H1 (cell line): ENCODE measurements around the gene RMDN2. TPM values are rescaled to one million over a fixed set of nuclear protein-coding genes. Genes with fewer than 3 reads are reported as not detected.

ENCODE experiments used
- CTCF ChIA-PET: fragments of 300-600 bp; sonication (Branson Sonifier 250); formaldehyde crosslinking; loops from one replicate; lab custom pipeline; 2021; ENCODE audit not compliant: partially characterized antibody; lab: Charles Lee
- POLR2A ChIA-PET: fragments of 300-600 bp; sonication (Branson Sonifier 250); formaldehyde crosslinking; loops from one replicate; lab custom pipeline; 2021; ENCODE audit warnings: inconsistent platforms; ENCODE audit not compliant: partially characterized antibody; lab: Charles Lee
- DNase-seq, 2 experiments: peaks; one replicate each; pipeline versions ENCODE4 v3.0.0 to v3.0.0-alpha.2; 2010 to 2022; ENCODE audit warnings: low spot score in 2 of 2, low read depth in 1 of 2, mixed read lengths in 1 of 2
- FAIRE-seq: peaks from 2 replicates; lab custom pipeline; 2011; peaks lifted over from hg19 to GRCh38; lab: Jason Lieb, UNC
- H2AFZ ChIP-seq: 2 replicates; pipeline ENCODE4 v1.8.1; 2012; ENCODE audit warnings: low read length, inconsistent platforms
- H2AK5ac ChIP-seq: 2 replicates; pipeline ENCODE4 v1.6.1; 2013; ENCODE audit warnings: low read depth, low read length
- H2BK120ac ChIP-seq: replicated peaks from 2 replicates; pipeline ENCODE3; 2013; ENCODE audit warnings: low read depth, low read length, inconsistent platforms
- H2BK12ac ChIP-seq: 2 replicates; pipeline ENCODE4 v1.6.1; 2013; ENCODE audit warnings: low read depth, low read length
- H2BK15ac ChIP-seq: 2 replicates; pipeline ENCODE4 v1.6.1; 2013; ENCODE audit warnings: low read length
- H2BK20ac ChIP-seq: 2 replicates; pipeline ENCODE4 v1.6.1; 2013; ENCODE audit warnings: low read length
- H2BK5ac ChIP-seq: 2 replicates; pipeline ENCODE4 v1.6.1; 2013; ENCODE audit warnings: low read depth, low read length
- H3K14ac ChIP-seq: 2 replicates; pipeline ENCODE4 v1.6.1; 2013; ENCODE audit warnings: inconsistent platforms; ENCODE audit not compliant: insufficient read length
- H3K18ac ChIP-seq: 2 replicates; pipeline ENCODE4 v1.6.1; 2013; ENCODE audit warnings: low read length; ENCODE audit errors: extremely low read depth
- H3K23ac ChIP-seq: 2 replicates; pipeline ENCODE4 v1.6.1; 2013; ENCODE audit warnings: inconsistent platforms; ENCODE audit not compliant: insufficient read length
- H3K23me2 ChIP-seq: 2 replicates; pipeline ENCODE4 v1.6.1; 2013; ENCODE audit warnings: low read depth, low read length
- H3K27ac ChIP-seq: 2 replicates; pipeline ENCODE4 v1.6.1; 2011; ENCODE audit warnings: low read depth, low read length, inconsistent platforms
- H3K27me3 ChIP-seq, 4 experiments: replicated peaks in 1 of 4; 1 replicate in 1 of 4; 2 replicates in 3 of 4; pipeline versions ENCODE4 v1.6.1 to v1.8.1; 2011 to 2013; ENCODE audit warnings: low read length in 3 of 4, mild to moderate bottlenecking in 3 of 4, inconsistent platforms in 2 of 4, mixed read lengths in 2 of 4, moderate library complexity in 1 of 4; ENCODE audit not compliant: control insufficient read depth in 3 of 4, insufficient read depth in 3 of 4; ENCODE audit errors: extremely low read depth in 1 of 4
- H3K36me3 ChIP-seq, 4 experiments: 2 replicates each; pipeline versions ENCODE4 v1.6.1 to v1.8.1; 2011 to 2013; ENCODE audit warnings: mild to moderate bottlenecking in 4 of 4, low read length in 3 of 4, moderate library complexity in 2 of 4, control low read depth in 1 of 4, inconsistent platforms in 1 of 4; ENCODE audit not compliant: insufficient read depth in 4 of 4, control insufficient read depth in 2 of 4
- H3K4ac ChIP-seq: replicated peaks from 2 replicates; pipeline ENCODE3; 2013; ENCODE audit warnings: low read length, low read depth, mixed read lengths, inconsistent platforms; ENCODE audit not compliant: insufficient read length
- H3K4me1 ChIP-seq, 4 experiments: replicated peaks in 1 of 4; 1 replicate in 1 of 4; 2 replicates in 3 of 4; pipeline versions ENCODE4 v1.6.1 to v1.8.1; 2011 to 2013; ENCODE audit warnings: low read length in 3 of 4, inconsistent platforms in 2 of 4, mixed read lengths in 1 of 4; ENCODE audit not compliant: insufficient read depth in 4 of 4, control insufficient read depth in 3 of 4
- H3K4me2 ChIP-seq, 2 experiments: 2 replicates each; pipeline versions ENCODE4 v1.6.1 to v1.8.1; 2011 to 2013; ENCODE audit warnings: low read depth in 2 of 2, low read length in 2 of 2, control low read depth in 1 of 2, inconsistent platforms in 1 of 2, mild to moderate bottlenecking in 1 of 2; ENCODE audit not compliant: insufficient read depth in 1 of 2
- H3K4me3 ChIP-seq, 4 experiments: fragments of 200-600, 300-600 bp in 1 of 4; sonication (generic), shearing (Covaris generic), sonication (Bioruptor Twin) in 1 of 4; 2 replicates each; pipeline versions ENCODE4 v1.5.1 to v1.8.1; 2011 to 2016; ENCODE audit warnings: low read length in 4 of 4, low read depth in 3 of 4, control low read depth in 2 of 4, inconsistent platforms in 2 of 4, mild to moderate bottlenecking in 2 of 4, mixed read lengths in 1 of 4, moderate library complexity in 1 of 4; ENCODE audit not compliant: insufficient read depth in 2 of 4; ENCODE audit errors: extremely low read depth in 1 of 4
- H3K56ac ChIP-seq: replicated peaks from 2 replicates; pipeline ENCODE3; 2013; ENCODE audit warnings: low read depth, mild to moderate bottlenecking, mixed read lengths, low read length, inconsistent platforms; ENCODE audit not compliant: insufficient read length
- H3K79me1 ChIP-seq: 2 replicates; pipeline ENCODE4 v1.6.1; 2013; ENCODE audit warnings: low read depth, low read length, control low read depth
- H3K79me2 ChIP-seq, 2 experiments: 2 replicates each; pipeline versions ENCODE4 v1.6.1 to v1.8.1; 2012 to 2013; ENCODE audit warnings: low read length in 2 of 2, mild to moderate bottlenecking in 2 of 2, inconsistent platforms in 1 of 2; ENCODE audit not compliant: insufficient read depth in 2 of 2, control insufficient read depth in 1 of 2
- H3K9ac ChIP-seq, 4 experiments: replicated peaks in 1 of 4; 1 replicate in 1 of 4; 2 replicates in 3 of 4; pipeline versions ENCODE4 v1.6.1 to v1.8.1; 2011 to 2013; ENCODE audit warnings: low read depth in 3 of 4, low read length in 3 of 4, control low read depth in 2 of 4, mild to moderate bottlenecking in 2 of 4, moderate library complexity in 2 of 4, inconsistent platforms in 1 of 4; ENCODE audit errors: extremely low read depth in 1 of 4
- H3K9me3 ChIP-seq, 2 experiments: 2 replicates each; pipeline versions ENCODE4 v1.6.1 to v1.8.1; 2012 to 2013; ENCODE audit warnings: mild to moderate bottlenecking in 2 of 2, moderate library complexity in 2 of 2, control low read depth in 1 of 2, inconsistent platforms in 1 of 2, low read depth in 1 of 2, low read length in 1 of 2, mixed read lengths in 1 of 2; ENCODE audit not compliant: insufficient read depth in 2 of 2
- H4K20me1 ChIP-seq, 2 experiments: replicated peaks in 1 of 2; 2 replicates each; pipeline versions ENCODE3 to v1.8.1; 2011 to 2013; ENCODE audit warnings: inconsistent platforms in 2 of 2, low read length in 2 of 2, mild to moderate bottlenecking in 1 of 2; ENCODE audit not compliant: insufficient read depth in 2 of 2, control insufficient read depth in 1 of 2
- H4K5ac ChIP-seq: 2 replicates; pipeline ENCODE4 v1.6.1; 2013; ENCODE audit warnings: low read length, low read depth, mixed read lengths, inconsistent platforms; ENCODE audit not compliant: insufficient read length
- H4K8ac ChIP-seq: 2 replicates; pipeline ENCODE4 v1.8.0; 2013; ENCODE audit warnings: mild to moderate bottlenecking, moderate library complexity, low read length, inconsistent platforms; ENCODE audit not compliant: insufficient read depth; ENCODE audit errors: extremely low read depth
- H4K91ac ChIP-seq: replicated peaks from 2 replicates; pipeline ENCODE3; 2013; ENCODE audit warnings: low read length, mixed read lengths, inconsistent platforms; ENCODE audit not compliant: insufficient read length
- CBX8 ChIP-seq: fragments of 300-800, 300-1000 bp; sonication (generic); IDR thresholded peaks from 2 replicates; pipeline ENCODE4 v1.7.1; 2016; ENCODE audit warnings: low read depth, low read length, borderline replicate concordance
- CHD1 ChIP-seq: IDR thresholded peaks from 2 replicates; pipeline ENCODE4 v1.6.1; 2012; ENCODE audit warnings: low read depth, low read length, improper control_type of control experiment
- CREB1 ChIP-seq: IDR thresholded peaks from 2 replicates; pipeline ENCODE4 v1.6.1; 2012; ENCODE audit warnings: inconsistent platforms
- E2F6 ChIP-seq: IDR thresholded peaks from 2 replicates; pipeline ENCODE4 v1.6.1; 2012; ENCODE audit warnings: inconsistent platforms
- EZH2 ChIP-seq: fragments of 200-600 bp; sonication (generic); IDR thresholded peaks from 2 replicates; pipeline ENCODE4 v1.7.1; 2012; ENCODE audit warnings: low read depth, mild to moderate bottlenecking, moderate library complexity, low read length, inconsistent platforms; ENCODE audit not compliant: severe bottlenecking
- GABPA ChIP-seq: IDR thresholded peaks from 2 replicates; pipeline ENCODE4 v1.6.1; 2011; ENCODE audit warnings: mild to moderate bottlenecking, low read length, moderate library complexity, borderline replicate concordance; ENCODE audit not compliant: insufficient read depth
- NANOG ChIP-seq: IDR thresholded peaks from 2 replicates; pipeline ENCODE4 v1.6.1; 2011; ENCODE audit warnings: low read length, low read depth, mild to moderate bottlenecking, inconsistent platforms; ENCODE audit not compliant: insufficient read depth, poor library complexity, severe bottlenecking
- POLR2AphosphoS5 ChIP-seq: IDR thresholded peaks from 2 replicates; pipeline ENCODE4 v1.6.1; 2011; ENCODE audit warnings: low read depth, low read length
- RBBP5 ChIP-seq: IDR thresholded peaks from 2 replicates; pipeline ENCODE4 v1.7.1; 2012; ENCODE audit warnings: low read depth, mild to moderate bottlenecking, inconsistent platforms, low read length, moderate library complexity, borderline replicate concordance
- SP4 ChIP-seq: IDR thresholded peaks from 2 replicates; pipeline ENCODE4 v1.6.1; 2012; ENCODE audit warnings: low read length, inconsistent platforms
- TAF7 ChIP-seq: optimal IDR thresholded peaks from 2 replicates; pipeline ENCODE3; 2011; ENCODE audit warnings: low read depth, mild to moderate bottlenecking, inconsistent platforms, low read length, moderate library complexity, borderline replicate concordance
- WGBS, 2 experiments: shearing (Covaris generic) in 1 of 2; methylation state at CpG; one replicate each; pipeline versions ENCODE4 v1.1.6 to v1.1.7; 2013 to 2015; ENCODE audit warnings: low lambda C conversion rate in 2 of 2, mixed read lengths in 2 of 2, inconsistent platforms in 1 of 2, low coverage in 1 of 2, missing lambda C conversion rate in 1 of 2; ENCODE audit not compliant: insufficient replicate concordance in 2 of 2, insufficient coverage in 1 of 2, insufficient read length in 1 of 2; ENCODE audit errors: extremely low coverage in 1 of 2, missing lambda C conversion rate in 1 of 2; 5-methylcytosine and 5-hydroxymethylcytosine counted together
- polyA plus RNA-seq, 7 experiments: library from polyadenylated mRNA; depleted of rRNA in 3 of 7; stranded (reverse) in 5 of 7; unstranded in 2 of 7; fragments of >200 nt in 5 of 7; fragments of 200-250 nt in 2 of 7; gene quantifications; 1 replicate in 5 of 7; 2 replicates in 1 of 7; 4 replicates in 1 of 7; pipeline versions ENCODE4 v1.2.1 to v1.2.3, GENCODE V29; 2011 to 2013; ENCODE audit warnings: missing spikeins in 2 of 7, mixed read lengths in 2 of 7
- total RNA-seq: library from RNA; stranded (reverse); fragmentation: NEBNext Ultra II Directional; extraction: Animal tissue kit (Norgen Biotek cat#: 25700); gene quantifications from 2 replicates; pipeline ENCODE4 v1.2.1, GENCODE V29; 2021
- TF ChIP-seq, protein P1 (sequence below): IDR thresholded peaks from 2 replicates; pipeline ENCODE4 v1.6.1; 2012; ENCODE audit warnings: low read length, inconsistent platforms

The RMDN2 gene
- total and polyA plus RNA-seq, 2 of the 8 experiments (the other 6 are each of a cell fraction or from before 2014, with no cell fraction given) = 0.53 to 3.0 TPM

- H3K9me3 ChIP-seq = peaks cover 0 to 3% of the 10 kb centered on the region in 2 experiments; a peak in 1 of 4 replicates
- H2BK120ac ChIP-seq = no peak overlapping the region
- peak overlapping the region in 1 of 2 experiments; percentile 67; a peak in 1 of 4 replicates for H3K4me2 ChIP-seq
- H3K27ac ChIP-seq = no peak overlapping the region
- no peak overlapping the region for H3K4ac ChIP-seq
- H3K56ac ChIP-seq = no peak overlapping the region
- no peaks in the 10 kb centered on the region for H4K20me1 ChIP-seq
- DNase-seq = no peak
- ChIA-PET POLR2A (no interaction called here), CTCF (interaction anchor here (0.7 to 1.1 kb wide), 2 partner anchors 129 to 886 kb away, joined by 3 to 5 read pairs; no protein-coding TSS in a partner anchor)
- no peak overlapping the region for H4K91ac ChIP-seq
- H3K4me3 ChIP-seq = no peak overlapping the region
- no peak overlapping the region for H2BK12ac ChIP-seq
- H4K5ac ChIP-seq = no peak overlapping the region
- no peaks in the 10 kb centered on the region for H3K79me1 ChIP-seq
- no peaks in the 10 kb centered on the region for H3K36me3 ChIP-seq
- no peak for FAIRE-seq
- no peak overlapping the region for H2BK5ac ChIP-seq
- H3K4me1 ChIP-seq = peaks cover 0 to 3% (median 0%) of the 10 kb centered on the region in 4 experiments; a peak in 1 of 7 replicates
- H3K14ac ChIP-seq = no peak overlapping the region
- no peaks in the 10 kb centered on the region for H3K79me2 ChIP-seq
- no peaks in the 10 kb centered on the region for H3K23me2 ChIP-seq
- no peak overlapping the region for H2AK5ac ChIP-seq
- H3K18ac ChIP-seq = no peak overlapping the region
- H3K27me3 ChIP-seq = peaks cover 0 to 2% (median 0%) of the 10 kb centered on the region in 4 experiments; a peak in 1 of 7 replicates
- no peak overlapping the region for H3K23ac ChIP-seq
- H3K9ac ChIP-seq = no peak overlapping the region
- WGBS, 2 experiments = 49% methylated on average over 6 of the region's 6 CpGs; no CpG with 5 or more reads in 1 of the 2 experiments
- H2BK20ac ChIP-seq = no peak overlapping the region
- H4K8ac ChIP-seq = no peak overlapping the region
- no peak overlapping the region for H2BK15ac ChIP-seq
- H2AFZ ChIP-seq = no peak overlapping the region
- TF ChIP-seq EZH2 (no peak), CREB1 (no peak), CHD1 (no peak), TAF7 (no peak), CBX8 (no peak), E2F6 (no peak), NANOG (no peak), SP4 (no peak), POLR2AphosphoS5 (no peak), RBBP5 (no peak), GABPA (no peak)
- TF ChIP-seq, protein P1, sequence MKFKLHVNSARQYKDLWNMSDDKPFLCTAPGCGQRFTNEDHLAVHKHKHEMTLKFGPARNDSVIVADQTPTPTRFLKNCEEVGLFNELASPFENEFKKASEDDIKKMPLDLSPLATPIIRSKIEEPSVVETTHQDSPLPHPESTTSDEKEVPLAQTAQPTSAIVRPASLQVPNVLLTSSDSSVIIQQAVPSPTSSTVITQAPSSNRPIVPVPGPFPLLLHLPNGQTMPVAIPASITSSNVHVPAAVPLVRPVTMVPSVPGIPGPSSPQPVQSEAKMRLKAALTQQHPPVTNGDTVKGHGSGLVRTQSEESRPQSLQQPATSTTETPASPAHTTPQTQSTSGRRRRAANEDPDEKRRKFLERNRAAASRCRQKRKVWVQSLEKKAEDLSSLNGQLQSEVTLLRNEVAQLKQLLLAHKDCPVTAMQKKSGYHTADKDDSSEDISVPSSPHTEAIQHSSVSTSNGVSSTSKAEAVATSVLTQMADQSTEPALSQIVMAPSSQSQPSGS = no peak
Measured at GRCh38 chr2:37982847-37983246, 57.8 kb downstream of the RMDN2 start.
